ENCODE measurements around the gene BIRC7.

Gene BIRC7

GRCh38 chr20:63282946-63283345 lies 47.2 kb downstream of the BIRC7 start:
- no peak for DNase-seq (ENCODE audit: low spot score)

- no peak for DNase-seq (ENCODE audit: low spot score)
These were observed 47.8 kb downstream of the BIRC7 start for GRCh38 chr20:63283397-63284082.

- DNase-seq (ENCODE audit: low spot score), result no peak
These were observed 48.4 kb downstream of the BIRC7 start for GRCh38 chr20:63284083-63284440.

- DNase-seq (ENCODE audit: low spot score), result no peak
These were observed 48.8 kb downstream of the BIRC7 start for GRCh38 chr20:63284544-63284949.

- no peak for DNase-seq (ENCODE audit: low spot score)
These were observed 49.3 kb downstream of the BIRC7 start for GRCh38 chr20:63284981-63285524.

GRCh38 chr20:63285636-63286615 lies 50.2 kb downstream of the BIRC7 start:
- DNase-seq (ENCODE audit: low spot score), result no peak

GRCh38 chr20:63286781-63287696 lies 51.3 kb downstream of the BIRC7 start:
- no peak for DNase-seq (ENCODE audit: low spot score)

GRCh38 chr20:63287697-63288580 lies 52.2 kb downstream of the BIRC7 start:
- DNase-seq (ENCODE audit: low spot score), result no peak

- no peak for DNase-seq (ENCODE audit: low spot score)
These were observed 53.0 kb downstream of the BIRC7 start for GRCh38 chr20:63288581-63289251.

GRCh38 chr20:63289311-63290135 lies 53.8 kb downstream of the BIRC7 start:
- no peak for DNase-seq (ENCODE audit: low spot score)
